ENCODE data around the gene NAXE. TPM values are rescaled to one million over a fixed set of nuclear protein-coding genes. Genes with fewer than 3 reads are reported as not detected.
A peak's percentile ranks its signal among the peaks of the same experiment; 100 is the strongest.

NAXE gene
- total and polyA plus RNA-seq, 2 experiments from 2014 or later, result 117 to 198 TPM

GRCh38 chr1:156638189-156638985, 46.8 kb downstream of the NAXE start:
- peaks cover 7% of the 10 kb centered on the region for H3K4me1 ChIP-seq (ENCODE audit: insufficient read depth)
- no peaks in the 10 kb centered on the region for H3K9me2 ChIP-seq (replicated peaks; ENCODE audit: insufficient read depth)
- H2AFZ ChIP-seq, result no peak overlapping the region
- no peaks in the 10 kb centered on the region for H4K20me1 ChIP-seq (ENCODE audit: insufficient read depth, poor library complexity, severe bottlenecking)
- WGBS (ENCODE audit: low lambda C conversion rate, missing lambda C conversion rate), result 68% methylated on average over 8 of the region's 8 CpGs
- H3K27ac ChIP-seq, result no peak overlapping the region
- peaks cover 92% of the 10 kb centered on the region for H3K27me3 ChIP-seq
- no peak overlapping the region for H3K4me3 ChIP-seq
- no peaks in the 10 kb centered on the region for H3K36me3 ChIP-seq (replicated peaks; ENCODE audit: insufficient read depth, low read depth)
- TF ChIP-seq EZH2 (IDR thresholded peaks at IDR 0.05; ENCODE audit: borderline replicate concordance) (no peak), EZH2phosphoT487 (IDR thresholded peaks at IDR 0.05; ENCODE audit: low read depth, severe bottlenecking, unreplicated experiment) (no peak)
- TF ChIP-seq, protein P1, sequence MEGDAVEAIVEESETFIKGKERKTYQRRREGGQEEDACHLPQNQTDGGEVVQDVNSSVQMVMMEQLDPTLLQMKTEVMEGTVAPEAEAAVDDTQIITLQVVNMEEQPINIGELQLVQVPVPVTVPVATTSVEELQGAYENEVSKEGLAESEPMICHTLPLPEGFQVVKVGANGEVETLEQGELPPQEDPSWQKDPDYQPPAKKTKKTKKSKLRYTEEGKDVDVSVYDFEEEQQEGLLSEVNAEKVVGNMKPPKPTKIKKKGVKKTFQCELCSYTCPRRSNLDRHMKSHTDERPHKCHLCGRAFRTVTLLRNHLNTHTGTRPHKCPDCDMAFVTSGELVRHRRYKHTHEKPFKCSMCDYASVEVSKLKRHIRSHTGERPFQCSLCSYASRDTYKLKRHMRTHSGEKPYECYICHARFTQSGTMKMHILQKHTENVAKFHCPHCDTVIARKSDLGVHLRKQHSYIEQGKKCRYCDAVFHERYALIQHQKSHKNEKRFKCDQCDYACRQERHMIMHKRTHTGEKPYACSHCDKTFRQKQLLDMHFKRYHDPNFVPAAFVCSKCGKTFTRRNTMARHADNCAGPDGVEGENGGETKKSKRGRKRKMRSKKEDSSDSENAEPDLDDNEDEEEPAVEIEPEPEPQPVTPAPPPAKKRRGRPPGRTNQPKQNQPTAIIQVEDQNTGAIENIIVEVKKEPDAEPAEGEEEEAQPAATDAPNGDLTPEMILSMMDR (IDR thresholded peaks at IDR 0.05; ENCODE audit: poor library complexity), result no peak
- DNase-seq (ENCODE audit: low spot score), result no peak
- no peaks in the 10 kb centered on the region for H3K79me2 ChIP-seq
- H3K4me2 ChIP-seq, result no peak overlapping the region
- no peaks in the 10 kb centered on the region for H3K9me3 ChIP-seq (ENCODE audit: low read depth)

DNA sequence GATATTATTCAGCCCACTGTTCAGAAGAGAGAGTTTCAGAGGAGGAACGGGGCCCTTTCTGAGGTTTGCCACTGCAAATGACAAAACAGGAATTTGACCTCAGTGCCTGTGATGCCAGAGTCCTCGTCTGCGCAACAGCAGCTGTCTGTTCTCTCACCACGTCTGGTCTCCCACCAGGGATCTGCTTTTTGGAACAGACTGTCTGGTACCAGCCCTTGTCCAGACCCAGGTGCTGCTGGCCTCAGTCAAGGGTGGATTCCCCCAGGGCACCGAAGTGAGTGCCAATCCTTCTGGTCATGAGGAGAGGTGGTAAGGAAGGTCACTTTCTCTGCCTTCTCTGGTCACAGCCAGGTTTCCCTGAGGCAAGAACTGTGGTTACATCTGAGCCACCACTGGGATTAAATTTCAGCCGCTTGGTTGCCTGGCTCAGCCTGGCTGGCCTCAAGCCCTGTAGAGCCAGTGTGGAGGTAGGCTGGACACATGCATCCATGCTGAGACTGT, 48.1 kb downstream of the NAXE start:
- 51% methylated on average over 6 of the region's 6 CpGs for WGBS (ENCODE audit: low lambda C conversion rate, missing lambda C conversion rate)
- Histone ChIP-seq H3K9me2 (replicated peaks; ENCODE audit: insufficient read depth) (no peaks in the 10 kb centered on the region), H3K79me2 (no peaks in the 10 kb centered on the region), H2AFZ (no peak overlapping the region), H3K4me1 (ENCODE audit: insufficient read depth) (peaks cover 7% of the 10 kb centered on the region), H3K27ac (no peak overlapping the region), H3K4me3 (no peak overlapping the region), H3K9me3 (ENCODE audit: low read depth) (no peaks in the 10 kb centered on the region), H3K4me2 (no peak overlapping the region), H3K36me3 (replicated peaks; ENCODE audit: insufficient read depth, low read depth) (no peaks in the 10 kb centered on the region), H3K27me3 (peaks cover 92% of the 10 kb centered on the region), H4K20me1 (ENCODE audit: insufficient read depth, poor library complexity, severe bottlenecking) (no peaks in the 10 kb centered on the region)
- TF ChIP-seq, protein P1 (IDR thresholded peaks at IDR 0.05; ENCODE audit: poor library complexity), result no peak
- no peak for TF ChIP-seq EZH2 (IDR thresholded peaks at IDR 0.05; ENCODE audit: borderline replicate concordance)
- no peak for TF ChIP-seq EZH2phosphoT487 (IDR thresholded peaks at IDR 0.05; ENCODE audit: low read depth, severe bottlenecking, unreplicated experiment)
- DNase-seq (ENCODE audit: low spot score), result no peak

GRCh38 chr1:156640842-156641706, 49.5 kb downstream of the NAXE start:
- no peaks in the 10 kb centered on the region for H3K36me3 ChIP-seq (replicated peaks; ENCODE audit: insufficient read depth, low read depth)
- H3K79me2 ChIP-seq, result no peaks in the 10 kb centered on the region
- peaks cover 7% of the 10 kb centered on the region for H3K4me1 ChIP-seq (ENCODE audit: insufficient read depth)
- DNase-seq (ENCODE audit: low spot score), result no peak
- H3K27ac ChIP-seq, result no peak overlapping the region
- TF ChIP-seq, protein P1 (IDR thresholded peaks at IDR 0.05; ENCODE audit: poor library complexity), result no peak
- TF ChIP-seq EZH2phosphoT487 (IDR thresholded peaks at IDR 0.05; ENCODE audit: low read depth, severe bottlenecking, unreplicated experiment), result no peak
- TF ChIP-seq EZH2 (IDR thresholded peaks at IDR 0.05; ENCODE audit: borderline replicate concordance), result no peak
- H3K9me3 ChIP-seq (ENCODE audit: low read depth), result no peaks in the 10 kb centered on the region
- peaks cover 92% of the 10 kb centered on the region for H3K27me3 ChIP-seq
- H3K4me3 ChIP-seq, result no peak overlapping the region
- H3K4me2 ChIP-seq, result peak overlapping the region; percentile 91
- no peaks in the 10 kb centered on the region for H3K9me2 ChIP-seq (replicated peaks; ENCODE audit: insufficient read depth)
- no peak overlapping the region for H2AFZ ChIP-seq
- H4K20me1 ChIP-seq (ENCODE audit: insufficient read depth, poor library complexity, severe bottlenecking), result no peaks in the 10 kb centered on the region
- WGBS (ENCODE audit: low lambda C conversion rate, missing lambda C conversion rate), result 50% methylated on average over 6 of the region's 6 CpGs
